HL-60 (cell line): ENCODE measurements around the gene VPS13D.

ENCODE experiments used
- DNase-seq, 2 experiments: peaks; one replicate each; pipeline ENCODE4 v3.0.0-alpha.2; 2010 to 2020; ENCODE audit warnings: low read depth in 1 of 2, low spot score in 1 of 2
- H3K27ac ChIP-seq: fragments of 250-450 bp; sonication (Bioruptor Pico); replicated peaks from 2 replicates; pipeline ENCODE4 v1.5.1; 2020; ENCODE audit warnings: mild to moderate bottlenecking, moderate library complexity
- H3K27me3 ChIP-seq: fragments of 250-450 bp; sonication (Bioruptor Pico); 2 replicates; pipeline ENCODE4 v1.5.1; 2021; ENCODE audit warnings: mild to moderate bottlenecking, moderate library complexity; ENCODE audit not compliant: insufficient read depth, poor library complexity, severe bottlenecking
- H3K4me3 ChIP-seq: replicated peaks from 2 replicates; pipeline ENCODE4 v1.5.1; 2011; ENCODE audit warnings: mild to moderate bottlenecking, control low read depth, low read length; ENCODE audit not compliant: insufficient read depth
- GABPA ChIP-seq: IDR thresholded peaks from 2 replicates; pipeline ENCODE4 v1.6.1; 2012; ENCODE audit warnings: low read depth
- POLR2AphosphoS5 ChIP-seq: IDR thresholded peaks from 2 replicates; pipeline ENCODE4 v1.6.1; 2012; ENCODE audit warnings: low read depth
- REST ChIP-seq: IDR thresholded peaks from 2 replicates; pipeline ENCODE4 v1.6.1; 2012; ENCODE audit warnings: low read depth; ENCODE audit not compliant: insufficient replicate concordance
- SPI1 ChIP-seq: IDR thresholded peaks from 2 replicates; pipeline ENCODE4 v1.6.1; 2012; ENCODE audit warnings: low read depth, mild to moderate bottlenecking, borderline replicate concordance
- TF ChIP-seq, protein P1 (sequence below): IDR thresholded peaks from one replicate; pipeline ENCODE4 v1.5.1; 2011; ENCODE audit warnings: low read length, control low read depth, inconsistent platforms; ENCODE audit not compliant: insufficient read depth

The VPS13D gene

GRCh38 chr1:12547586-12548225 lies 317.9 kb downstream of the VPS13D start:
- TF ChIP-seq REST (no peak), SPI1 (no peak), POLR2AphosphoS5 (no peak), GABPA (no peak)
- TF ChIP-seq, protein P1, sequence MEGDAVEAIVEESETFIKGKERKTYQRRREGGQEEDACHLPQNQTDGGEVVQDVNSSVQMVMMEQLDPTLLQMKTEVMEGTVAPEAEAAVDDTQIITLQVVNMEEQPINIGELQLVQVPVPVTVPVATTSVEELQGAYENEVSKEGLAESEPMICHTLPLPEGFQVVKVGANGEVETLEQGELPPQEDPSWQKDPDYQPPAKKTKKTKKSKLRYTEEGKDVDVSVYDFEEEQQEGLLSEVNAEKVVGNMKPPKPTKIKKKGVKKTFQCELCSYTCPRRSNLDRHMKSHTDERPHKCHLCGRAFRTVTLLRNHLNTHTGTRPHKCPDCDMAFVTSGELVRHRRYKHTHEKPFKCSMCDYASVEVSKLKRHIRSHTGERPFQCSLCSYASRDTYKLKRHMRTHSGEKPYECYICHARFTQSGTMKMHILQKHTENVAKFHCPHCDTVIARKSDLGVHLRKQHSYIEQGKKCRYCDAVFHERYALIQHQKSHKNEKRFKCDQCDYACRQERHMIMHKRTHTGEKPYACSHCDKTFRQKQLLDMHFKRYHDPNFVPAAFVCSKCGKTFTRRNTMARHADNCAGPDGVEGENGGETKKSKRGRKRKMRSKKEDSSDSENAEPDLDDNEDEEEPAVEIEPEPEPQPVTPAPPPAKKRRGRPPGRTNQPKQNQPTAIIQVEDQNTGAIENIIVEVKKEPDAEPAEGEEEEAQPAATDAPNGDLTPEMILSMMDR: no peak
- no peak for DNase-seq
- H3K27ac ChIP-seq: no peak overlapping the region
- no peak overlapping the region for H3K4me3 ChIP-seq
- H3K27me3 ChIP-seq: no peaks in the 10 kb centered on the region

DNA sequence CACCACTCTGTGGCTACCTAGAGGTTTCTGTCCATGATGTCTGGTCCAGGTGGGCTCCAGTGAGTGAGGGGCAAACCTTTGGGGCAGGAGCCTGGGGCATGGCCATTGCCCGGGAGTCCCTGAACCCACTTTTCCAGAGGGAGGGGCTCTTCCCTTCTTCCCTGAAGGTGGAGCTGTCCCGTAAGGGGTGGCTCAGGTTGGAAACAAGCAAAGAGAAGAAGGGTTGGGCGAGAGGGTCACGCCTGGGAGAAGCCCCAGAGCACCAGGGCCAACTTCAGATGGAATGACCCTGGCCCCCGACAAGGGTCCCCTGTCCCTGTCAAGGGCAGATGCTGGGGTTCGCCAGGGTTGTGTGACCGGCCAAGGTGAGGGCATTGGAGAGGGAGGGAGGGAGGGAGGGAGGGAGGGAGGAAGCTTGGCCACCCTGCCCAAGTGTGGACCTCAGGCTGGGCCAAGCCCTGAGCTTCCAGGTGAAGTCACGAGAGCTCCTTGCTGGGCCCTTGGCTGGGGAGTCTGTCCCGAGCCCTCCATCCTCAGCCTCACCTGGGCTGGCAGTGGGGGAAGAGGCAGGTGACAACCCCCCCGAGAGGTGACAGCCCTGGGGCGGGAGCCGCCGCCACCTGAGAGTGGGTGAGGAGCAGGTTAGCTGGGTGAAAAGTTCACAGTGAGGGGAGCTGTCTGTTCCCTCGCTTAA lies 318.6 kb downstream of the VPS13D start:
- TF ChIP-seq, protein P1: no peak
- TF ChIP-seq REST: no peak
- TF ChIP-seq SPI1: no peak
- TF ChIP-seq GABPA: no peak
- H3K27ac ChIP-seq: no peak overlapping the region
- no peak overlapping the region for H3K4me3 ChIP-seq

DNA sequence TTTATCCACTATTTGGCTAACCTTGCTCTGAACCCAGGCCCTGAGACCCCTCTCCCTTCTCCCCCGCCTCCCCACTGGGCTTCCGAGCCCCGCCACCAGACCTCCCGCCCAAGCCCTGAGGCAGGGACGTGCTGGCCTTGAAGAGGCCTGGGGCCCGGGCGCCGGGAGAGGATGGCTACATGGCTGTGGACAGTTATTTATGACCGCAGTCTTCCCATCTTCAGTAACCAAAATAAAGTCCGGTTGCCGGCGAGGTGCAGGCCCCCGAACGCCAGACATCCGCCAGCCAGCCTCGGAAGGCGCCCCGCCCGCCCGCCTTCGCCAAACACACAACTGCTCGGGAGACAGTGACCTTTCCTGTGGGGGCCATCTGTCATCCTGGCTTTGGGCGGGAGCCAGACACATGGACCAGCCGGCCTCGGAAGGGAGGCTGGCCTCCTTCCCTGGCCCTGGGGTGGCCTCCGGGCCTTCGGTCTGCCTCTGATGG lies 319.2 kb downstream of the VPS13D start:
- H3K27ac ChIP-seq: no peak overlapping the region

More for the DNA sequence above, 318.6 kb downstream of the VPS13D start:
- no peak for DNase-seq
- no peaks in the 10 kb centered on the region for H3K27me3 ChIP-seq

More for the DNA sequence above, 319.2 kb downstream of the VPS13D start:
- no peak for DNase-seq
- no peaks in the 10 kb centered on the region for H3K27me3 ChIP-seq
- H3K4me3 ChIP-seq: no peak overlapping the region
- TF ChIP-seq REST: no peak
- TF ChIP-seq SPI1: no peak
- TF ChIP-seq, protein P1: no peak
- TF ChIP-seq GABPA: no peak
- no peak for TF ChIP-seq POLR2AphosphoS5
